AG09309 (cell line): ENCODE results near the gene KLRG1.

ENCODE experiments used
- DNase-seq: peaks from one replicate; pipeline ENCODE4 v3.0.0-alpha.2; 2010; ENCODE audit warnings: low read depth
- H3K4me3 ChIP-seq: 2 replicates; pipeline ENCODE4 v1.5.1; 2011; ENCODE audit warnings: mild to moderate bottlenecking, low read depth, low read length, moderate library complexity; ENCODE audit not compliant: control insufficient read depth
- TF ChIP-seq, protein P1 (sequence below): IDR thresholded peaks from 2 replicates; pipeline ENCODE4 v1.5.1; 2011; ENCODE audit warnings: mild to moderate bottlenecking, low read depth, low read length, inconsistent platforms; ENCODE audit not compliant: insufficient read depth, control insufficient read depth; ENCODE audit errors: missing control alignments

The KLRG1 gene

DNA sequence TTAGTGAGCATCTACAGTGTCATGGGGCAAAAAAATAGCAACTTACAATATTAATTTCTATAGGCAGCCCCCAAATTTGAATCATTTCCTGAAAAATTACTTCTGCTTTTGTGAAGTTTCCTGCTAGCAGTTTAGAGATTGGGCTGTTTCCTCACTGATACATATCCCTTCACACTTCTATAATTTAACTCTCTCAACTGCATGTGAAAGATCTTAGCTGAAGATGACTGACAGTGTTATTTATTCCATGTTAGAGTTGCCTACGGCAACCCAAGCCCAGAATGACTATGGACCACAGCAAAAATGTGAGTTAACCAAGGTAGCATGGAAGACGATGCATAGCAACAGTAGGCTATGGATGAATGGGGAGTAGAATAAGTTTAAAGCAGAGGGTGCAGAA lies at the start of gene KLRG1:
TSS of gene KLRG1 (plus strand) at position 134 of the 400 bp plus-strand sequence. CDS start at position 224, 90 bp downstream.
- H3K4me3 ChIP-seq = no peak within 1 kb of the TSS
- no peak for DNase-seq
- TF ChIP-seq, protein P1, sequence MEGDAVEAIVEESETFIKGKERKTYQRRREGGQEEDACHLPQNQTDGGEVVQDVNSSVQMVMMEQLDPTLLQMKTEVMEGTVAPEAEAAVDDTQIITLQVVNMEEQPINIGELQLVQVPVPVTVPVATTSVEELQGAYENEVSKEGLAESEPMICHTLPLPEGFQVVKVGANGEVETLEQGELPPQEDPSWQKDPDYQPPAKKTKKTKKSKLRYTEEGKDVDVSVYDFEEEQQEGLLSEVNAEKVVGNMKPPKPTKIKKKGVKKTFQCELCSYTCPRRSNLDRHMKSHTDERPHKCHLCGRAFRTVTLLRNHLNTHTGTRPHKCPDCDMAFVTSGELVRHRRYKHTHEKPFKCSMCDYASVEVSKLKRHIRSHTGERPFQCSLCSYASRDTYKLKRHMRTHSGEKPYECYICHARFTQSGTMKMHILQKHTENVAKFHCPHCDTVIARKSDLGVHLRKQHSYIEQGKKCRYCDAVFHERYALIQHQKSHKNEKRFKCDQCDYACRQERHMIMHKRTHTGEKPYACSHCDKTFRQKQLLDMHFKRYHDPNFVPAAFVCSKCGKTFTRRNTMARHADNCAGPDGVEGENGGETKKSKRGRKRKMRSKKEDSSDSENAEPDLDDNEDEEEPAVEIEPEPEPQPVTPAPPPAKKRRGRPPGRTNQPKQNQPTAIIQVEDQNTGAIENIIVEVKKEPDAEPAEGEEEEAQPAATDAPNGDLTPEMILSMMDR = no peak

DNA sequence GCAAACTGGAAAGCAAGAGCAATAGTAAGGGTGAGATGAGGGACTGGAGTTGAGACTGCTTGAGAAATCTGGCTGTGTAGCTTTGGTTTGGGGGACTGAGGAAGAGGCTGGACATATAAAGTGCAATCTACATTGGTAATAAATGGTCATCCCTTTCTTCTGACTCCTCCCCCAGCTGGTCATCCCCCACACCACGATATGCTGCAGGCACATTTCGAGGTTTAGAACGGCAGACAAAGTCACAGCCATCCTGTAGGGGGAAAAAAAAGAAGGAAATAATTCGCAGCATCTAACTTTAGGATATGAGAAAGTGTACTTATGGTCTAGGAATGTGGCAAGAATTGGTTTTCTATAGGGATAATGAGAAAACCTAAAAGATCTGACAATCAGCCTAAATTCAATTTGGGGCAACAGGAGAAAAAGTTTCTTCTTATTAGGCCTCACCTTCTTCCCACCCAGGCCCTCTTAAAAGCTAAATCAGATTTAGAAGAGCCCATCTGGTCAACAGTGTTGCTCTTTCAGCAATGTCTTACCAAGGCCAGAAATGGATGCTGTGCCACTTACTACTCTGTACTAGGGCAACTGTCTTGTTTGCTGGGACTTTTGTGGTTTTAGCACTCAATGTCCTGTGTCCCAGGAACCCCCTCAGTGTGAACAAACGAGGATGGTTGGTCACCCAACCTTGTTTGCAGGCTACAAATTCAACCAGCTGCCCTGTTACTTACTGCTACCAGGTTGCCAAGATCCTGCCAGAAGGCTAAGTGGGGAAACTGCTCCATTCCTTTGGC lies 47.5 kb upstream of the KLRG1 start:
- H3K4me3 ChIP-seq = no peak overlapping the region
- TF ChIP-seq, protein P1 = no peak
- no peak for DNase-seq

DNA sequence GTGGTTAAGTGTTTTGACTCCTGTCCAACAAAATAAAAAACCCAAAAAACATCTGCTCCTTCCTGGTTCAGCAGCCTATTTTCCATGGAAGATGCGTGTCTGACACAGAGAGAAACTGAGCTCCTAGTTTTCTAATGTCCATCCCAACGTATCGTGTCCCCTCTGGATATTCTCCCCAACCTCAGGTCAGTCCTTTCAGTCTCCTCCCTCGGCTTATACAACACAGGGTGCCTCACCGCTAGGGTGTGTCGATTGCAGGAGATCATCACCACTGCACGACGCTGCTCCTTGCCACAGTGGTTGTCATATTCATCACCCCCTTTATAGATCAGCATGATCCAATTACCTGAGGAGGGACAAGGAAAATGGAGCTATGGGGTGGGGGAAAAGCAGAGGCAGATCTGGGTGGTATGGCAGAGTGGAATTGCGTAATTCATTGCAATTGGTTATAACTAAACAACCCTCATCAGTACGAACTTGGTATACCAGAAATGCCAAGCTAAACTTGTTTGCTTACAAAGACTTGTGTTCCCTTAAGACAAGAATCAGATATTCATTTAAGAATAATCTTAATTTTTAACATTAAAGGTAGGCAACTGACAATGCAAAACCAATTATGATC lies 45.7 kb upstream of the KLRG1 start:
- TF ChIP-seq, protein P1 = no peak
- DNase-seq = no peak

DNA sequence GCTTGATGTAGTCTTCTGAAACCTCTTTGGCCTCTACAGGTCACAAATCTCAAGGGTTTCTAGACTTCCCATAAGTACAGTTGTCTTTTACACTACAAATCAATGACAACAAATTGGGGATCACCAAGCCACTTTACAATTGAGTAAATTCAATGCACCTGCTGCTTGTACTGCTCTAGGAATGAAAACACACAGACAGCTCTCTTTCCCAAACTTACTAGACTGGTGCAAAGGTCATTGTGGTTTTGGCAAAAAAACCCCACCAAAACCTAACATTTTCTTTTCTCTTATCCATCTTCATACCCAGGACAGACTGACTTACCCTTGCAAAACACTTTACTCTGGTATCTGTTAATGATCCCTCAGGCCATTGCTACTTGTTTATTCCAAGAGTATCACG lies 42.6 kb upstream of the KLRG1 start:
- TF ChIP-seq, protein P1 = no peak
- H3K4me3 ChIP-seq = no peak overlapping the region
- no peak for DNase-seq

More for the DNA sequence above, 45.7 kb upstream of the KLRG1 start:
- H3K4me3 ChIP-seq = no peak overlapping the region

DNA sequence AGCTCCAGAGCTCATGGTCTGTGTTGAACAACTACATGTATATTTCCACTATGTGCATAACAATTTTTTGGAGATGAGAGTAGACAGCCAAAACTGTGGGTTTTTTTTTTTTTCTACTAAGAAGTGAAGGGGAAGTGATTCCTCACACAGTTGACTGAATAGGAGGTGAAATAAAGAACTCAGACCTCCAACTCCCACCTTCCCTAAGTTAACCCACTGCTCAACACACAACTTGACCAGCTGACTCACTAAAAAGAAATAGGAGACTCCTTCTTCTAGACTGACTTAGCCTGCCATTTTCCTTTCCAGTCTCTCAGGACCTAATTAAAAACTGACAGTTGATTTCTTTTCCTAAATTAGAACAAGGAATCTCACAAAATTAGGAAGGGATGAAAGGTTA lies 41.6 kb upstream of the KLRG1 start:
- no peak for DNase-seq
- TF ChIP-seq, protein P1 = no peak
- no peak overlapping the region for H3K4me3 ChIP-seq

DNA sequence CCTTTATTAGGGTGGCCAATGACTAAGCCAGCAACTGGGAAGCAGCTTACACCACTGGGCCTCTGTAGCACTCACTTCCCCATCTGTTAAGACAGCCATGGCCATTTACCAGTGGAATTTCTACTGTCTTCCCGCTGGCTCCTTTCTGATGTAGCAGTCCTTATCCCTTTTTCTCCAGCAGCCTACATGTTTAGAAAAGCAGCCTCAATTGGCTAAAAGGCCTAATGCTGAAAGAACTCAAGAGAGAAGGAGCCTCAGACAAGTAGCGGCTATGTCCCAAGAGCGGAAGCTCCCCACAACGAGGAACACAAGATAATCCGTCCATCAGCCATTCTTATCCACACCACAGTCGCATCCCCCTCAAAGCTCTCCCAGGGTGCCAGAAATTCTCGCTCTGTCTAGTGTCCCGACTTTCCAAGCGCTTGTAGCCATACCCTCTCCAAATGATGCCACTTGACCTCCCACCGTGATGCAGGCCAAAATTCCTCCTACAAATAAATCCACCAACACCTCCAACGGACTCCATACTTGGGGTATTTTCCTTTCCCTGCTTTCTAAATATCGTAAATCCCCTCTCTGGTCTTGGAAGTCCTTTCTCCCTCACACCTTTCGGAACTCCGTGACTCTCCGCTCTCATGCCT lies 40.5 kb upstream of the KLRG1 start:
- TF ChIP-seq, protein P1 = no peak
- peak overlapping the region; percentile 95 for H3K4me3 ChIP-seq
- DNase-seq = peak; percentile 1
